ENCODE results near the gene SPCS3.

Gene SPCS3

DNA sequence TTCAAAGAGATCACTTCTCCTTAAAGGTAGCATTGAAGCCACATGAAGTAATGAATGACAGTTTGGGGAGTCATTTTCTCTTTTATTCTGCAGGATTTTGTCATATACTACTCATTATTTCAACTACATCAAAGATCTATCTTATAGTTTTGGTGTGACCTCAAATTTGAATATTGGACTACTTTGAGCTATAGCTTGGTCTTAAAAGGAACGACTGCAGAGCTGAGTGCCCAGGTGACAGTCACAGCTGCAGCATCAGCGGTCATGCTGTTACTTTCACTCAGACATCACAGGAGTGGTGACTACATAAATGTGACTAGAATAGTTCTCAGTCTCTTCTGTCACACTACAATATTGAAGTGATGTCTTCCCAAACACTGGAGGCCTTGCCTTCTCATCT, 10.7 kb upstream of the SPCS3 start (continued):
- TF ChIP-seq, protein P1, sequence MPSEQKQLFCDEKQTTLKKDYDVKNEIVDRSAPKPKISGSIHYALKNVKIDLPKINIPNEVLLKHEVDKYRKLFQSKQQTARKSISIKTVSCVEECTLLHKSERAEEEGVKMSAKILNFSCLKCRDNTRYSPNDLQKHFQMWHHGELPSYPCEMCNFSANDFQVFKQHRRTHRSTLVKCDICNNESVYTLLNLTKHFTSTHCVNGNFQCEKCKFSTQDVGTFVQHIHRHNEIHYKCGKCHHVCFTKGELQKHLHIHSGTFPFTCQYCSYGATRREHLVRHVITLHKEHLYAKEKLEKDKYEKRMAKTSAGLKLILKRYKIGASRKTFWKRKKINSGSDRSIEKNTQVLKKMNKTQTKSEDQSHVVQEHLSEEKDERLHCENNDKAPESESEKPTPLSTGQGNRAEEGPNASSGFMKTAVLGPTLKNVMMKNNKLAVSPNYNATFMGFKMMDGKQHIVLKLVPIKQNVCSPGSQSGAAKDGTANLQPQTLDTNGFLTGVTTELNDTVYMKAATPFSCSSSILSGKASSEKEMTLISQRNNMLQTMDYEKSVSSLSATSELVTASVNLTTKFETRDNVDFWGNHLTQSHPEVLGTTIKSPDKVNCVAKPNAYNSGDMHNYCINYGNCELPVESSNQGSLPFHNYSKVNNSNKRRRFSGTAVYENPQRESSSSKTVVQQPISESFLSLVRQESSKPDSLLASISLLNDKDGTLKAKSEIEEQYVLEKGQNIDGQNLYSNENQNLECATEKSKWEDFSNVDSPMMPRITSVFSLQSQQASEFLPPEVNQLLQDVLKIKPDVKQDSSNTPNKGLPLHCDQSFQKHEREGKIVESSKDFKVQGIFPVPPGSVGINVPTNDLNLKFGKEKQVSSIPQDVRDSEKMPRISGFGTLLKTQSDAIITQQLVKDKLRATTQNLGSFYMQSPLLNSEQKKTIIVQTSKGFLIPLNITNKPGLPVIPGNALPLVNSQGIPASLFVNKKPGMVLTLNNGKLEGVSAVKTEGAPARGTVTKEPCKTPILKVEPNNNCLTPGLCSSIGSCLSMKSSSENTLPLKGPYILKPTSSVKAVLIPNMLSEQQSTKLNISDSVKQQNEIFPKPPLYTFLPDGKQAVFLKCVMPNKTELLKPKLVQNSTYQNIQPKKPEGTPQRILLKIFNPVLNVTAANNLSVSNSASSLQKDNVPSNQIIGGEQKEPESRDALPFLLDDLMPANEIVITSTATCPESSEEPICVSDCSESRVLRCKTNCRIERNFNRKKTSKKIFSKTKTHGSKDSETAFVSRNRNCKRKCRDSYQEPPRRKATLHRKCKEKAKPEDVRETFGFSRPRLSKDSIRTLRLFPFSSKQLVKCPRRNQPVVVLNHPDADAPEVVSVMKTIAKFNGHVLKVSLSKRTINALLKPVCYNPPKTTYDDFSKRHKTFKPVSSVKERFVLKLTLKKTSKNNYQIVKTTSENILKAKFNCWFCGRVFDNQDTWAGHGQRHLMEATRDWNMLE (tag by site-specific recombination; conservative IDR thresholded peaks at IDR 0.05; ENCODE audit: low read depth), result no peak

DNA sequence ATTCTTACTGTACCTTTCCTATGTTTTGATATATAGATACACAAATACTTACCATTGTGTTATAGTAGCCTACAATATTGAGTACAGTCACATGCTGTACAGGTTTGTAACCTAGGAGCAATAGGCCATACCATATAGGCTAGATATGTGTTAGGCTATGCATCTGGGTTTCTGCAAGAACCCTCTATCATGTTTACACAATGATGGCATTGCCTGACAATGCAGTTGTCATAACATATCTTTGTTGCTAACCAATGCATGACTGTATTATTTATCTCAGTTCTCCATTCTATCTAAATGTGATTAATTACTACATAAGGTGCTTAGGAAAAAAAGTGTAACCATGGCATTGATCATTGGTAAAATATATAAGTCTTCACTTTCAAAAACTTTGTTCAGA, 10.0 kb upstream of the SPCS3 start:
- no peak overlapping the region for H3K4me3 ChIP-seq (ENCODE audit: low read depth, low read length)
- TF ChIP-seq REPIN1 (tag by site-specific recombination; IDR thresholded peaks at IDR 0.05; ENCODE audit: low read depth), result no peak
- no peak for TF ChIP-seq ZNF146 (tag by site-specific recombination; IDR thresholded peaks at IDR 0.05)
- TF ChIP-seq ZNF211 (tag by site-specific recombination; IDR thresholded peaks at IDR 0.05; ENCODE audit: low read depth), result no peak
- no peak for TF ChIP-seq ZBTB20 (tag by site-specific recombination; IDR thresholded peaks at IDR 0.05)
- TF ChIP-seq, protein P2, sequence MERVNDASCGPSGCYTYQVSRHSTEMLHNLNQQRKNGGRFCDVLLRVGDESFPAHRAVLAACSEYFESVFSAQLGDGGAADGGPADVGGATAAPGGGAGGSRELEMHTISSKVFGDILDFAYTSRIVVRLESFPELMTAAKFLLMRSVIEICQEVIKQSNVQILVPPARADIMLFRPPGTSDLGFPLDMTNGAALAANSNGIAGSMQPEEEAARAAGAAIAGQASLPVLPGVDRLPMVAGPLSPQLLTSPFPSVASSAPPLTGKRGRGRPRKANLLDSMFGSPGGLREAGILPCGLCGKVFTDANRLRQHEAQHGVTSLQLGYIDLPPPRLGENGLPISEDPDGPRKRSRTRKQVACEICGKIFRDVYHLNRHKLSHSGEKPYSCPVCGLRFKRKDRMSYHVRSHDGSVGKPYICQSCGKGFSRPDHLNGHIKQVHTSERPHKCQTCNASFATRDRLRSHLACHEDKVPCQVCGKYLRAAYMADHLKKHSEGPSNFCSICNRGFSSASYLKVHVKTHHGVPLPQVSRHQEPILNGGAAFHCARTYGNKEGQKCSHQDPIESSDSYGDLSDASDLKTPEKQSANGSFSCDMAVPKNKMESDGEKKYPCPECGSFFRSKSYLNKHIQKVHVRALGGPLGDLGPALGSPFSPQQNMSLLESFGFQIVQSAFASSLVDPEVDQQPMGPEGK (tag by site-specific recombination; IDR thresholded peaks at IDR 0.05), result no peak
- TF ChIP-seq ZNF335 (tag by site-specific recombination; conservative IDR thresholded peaks at IDR 0.05), result no peak
- TF ChIP-seq ZNF184 (tag by site-specific recombination; IDR thresholded peaks at IDR 0.05), result no peak
- TF ChIP-seq SCRT1 (tag by site-specific recombination; IDR thresholded peaks at IDR 0.05; ENCODE audit: borderline replicate concordance), result no peak
- no peak for TF ChIP-seq ZNF2 (tag by site-specific recombination; IDR thresholded peaks at IDR 0.05)
- TF ChIP-seq ZNF530 (tag by site-specific recombination; IDR thresholded peaks at IDR 0.05; ENCODE audit: low read depth), result no peak
- TF ChIP-seq ZNF747 (tag by site-specific recombination; IDR thresholded peaks at IDR 0.05), result no peak
- TF ChIP-seq ZNF174 (tag by site-specific recombination; IDR thresholded peaks at IDR 0.05), result no peak
- TF ChIP-seq, protein P3, sequence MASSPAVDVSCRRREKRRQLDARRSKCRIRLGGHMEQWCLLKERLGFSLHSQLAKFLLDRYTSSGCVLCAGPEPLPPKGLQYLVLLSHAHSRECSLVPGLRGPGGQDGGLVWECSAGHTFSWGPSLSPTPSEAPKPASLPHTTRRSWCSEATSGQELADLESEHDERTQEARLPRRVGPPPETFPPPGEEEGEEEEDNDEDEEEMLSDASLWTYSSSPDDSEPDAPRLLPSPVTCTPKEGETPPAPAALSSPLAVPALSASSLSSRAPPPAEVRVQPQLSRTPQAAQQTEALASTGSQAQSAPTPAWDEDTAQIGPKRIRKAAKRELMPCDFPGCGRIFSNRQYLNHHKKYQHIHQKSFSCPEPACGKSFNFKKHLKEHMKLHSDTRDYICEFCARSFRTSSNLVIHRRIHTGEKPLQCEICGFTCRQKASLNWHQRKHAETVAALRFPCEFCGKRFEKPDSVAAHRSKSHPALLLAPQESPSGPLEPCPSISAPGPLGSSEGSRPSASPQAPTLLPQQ (tag by site-specific recombination; IDR thresholded peaks at IDR 0.05), result no peak
- TF ChIP-seq, protein P4, sequence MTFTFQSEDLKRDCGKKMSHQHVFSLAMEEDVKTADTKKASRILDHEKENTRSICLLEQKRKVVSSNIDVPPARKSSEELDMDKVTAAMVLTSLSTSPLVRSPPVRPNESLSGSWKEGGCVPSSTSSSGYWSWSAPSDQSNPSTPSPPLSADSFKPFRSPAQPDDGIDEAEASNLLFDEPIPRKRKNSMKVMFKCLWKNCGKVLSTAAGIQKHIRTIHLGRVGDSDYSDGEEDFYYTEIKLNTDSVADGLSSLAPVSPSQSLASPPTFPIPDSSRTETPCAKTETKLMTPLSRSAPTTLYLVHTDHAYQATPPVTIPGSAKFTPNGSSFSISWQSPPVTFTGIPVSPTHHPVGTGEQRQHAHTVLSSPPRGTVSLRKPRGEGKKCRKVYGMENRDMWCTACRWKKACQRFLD (tag by site-specific recombination; IDR thresholded peaks at IDR 0.05), result no peak
- no peak for TF ChIP-seq ZNF248 (tag by site-specific recombination; IDR thresholded peaks at IDR 0.05)
- TF ChIP-seq ZNF23 (tag by site-specific recombination; IDR thresholded peaks at IDR 0.05; ENCODE audit: borderline replicate concordance), result no peak
- TF ChIP-seq ZNF311 (tag by site-specific recombination; IDR thresholded peaks at IDR 0.05; ENCODE audit: borderline replicate concordance), result no peak
- no peaks in the 10 kb centered on the region for H3K9me3 ChIP-seq (ENCODE audit: control insufficient read depth, insufficient read depth, low read depth, low read length)
- no peaks in the 10 kb centered on the region for H3K4me1 ChIP-seq (ENCODE audit: control insufficient read depth, insufficient read depth, low read length)
- no peaks in the 10 kb centered on the region for H3K36me3 ChIP-seq (ENCODE audit: control insufficient read depth in 2 of 2, insufficient read depth in 1 of 2, low read length in 2 of 2)
- ChIA-PET CTCF (no interaction called here), POLR2A (interaction anchor here (1.5 kb wide), 1 partner anchor 10 kb away, joined by 3 read pairs; the partner anchor contains the start of gene SPCS3)
- no peak overlapping the region for H3K27ac ChIP-seq (ENCODE audit: extremely low read depth, low read depth, low read length)
